ENCODE data around the gene HBG2. TPM values are rescaled to one million over a fixed set of nuclear protein-coding genes. Genes with fewer than 3 reads are reported as not detected.

Gene HBG2
- total and polyA plus RNA-seq, 2 of the 8 experiments (the other 6 are each of a cell fraction or from before 2014, with no cell fraction given): 0.23 TPM; not detected in 1

DNA sequence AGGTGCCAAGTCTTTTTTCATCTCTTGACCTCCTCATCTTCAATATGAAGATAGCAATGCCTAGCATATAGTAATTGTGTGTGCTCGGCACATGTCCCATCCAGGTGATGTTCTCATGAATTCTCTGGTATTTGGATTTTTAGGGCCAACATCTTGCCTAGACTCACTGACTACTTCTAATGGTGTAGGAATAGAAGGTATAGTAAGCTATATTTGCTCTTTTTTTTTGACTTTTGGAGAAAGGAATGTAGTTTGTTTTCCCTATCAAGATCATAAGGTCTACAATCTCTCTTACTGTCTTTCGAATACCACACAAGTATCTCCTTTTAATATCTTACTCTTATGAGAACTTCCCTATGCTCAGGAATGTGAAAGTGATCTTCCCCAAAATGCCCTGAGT is 23.5 kb downstream of the HBG2 start:
- Histone ChIP-seq H3K79me2 (ENCODE audit: control insufficient read depth in 1 of 2, insufficient read depth in 2 of 2, low read length in 2 of 2) (no peaks in the 10 kb centered on the region), H3K23ac (ENCODE audit: insufficient read length) (no peak overlapping the region)
- no peak for FAIRE-seq

More for the DNA sequence above, 23.5 kb downstream of the HBG2 start:
- Histone ChIP-seq H4K8ac (ENCODE audit: extremely low read depth, insufficient read depth, low read length) (no peak overlapping the region), H2AFZ (ENCODE audit: low read length) (no peak overlapping the region), H3K9ac (replicated peaks in 1 of 4; ENCODE audit: extremely low read depth in 1 of 4, low read depth in 3 of 4, low read length in 3 of 4) (no peak overlapping the region), H2AK5ac (ENCODE audit: low read depth, low read length) (no peak overlapping the region), H2BK12ac (ENCODE audit: low read depth, low read length) (no peak overlapping the region), H4K20me1 (replicated peaks in 1 of 2; ENCODE audit: control insufficient read depth in 1 of 2, insufficient read depth in 2 of 2, low read length in 2 of 2) (no peaks in the 10 kb centered on the region), H3K4me1 (replicated peaks in 1 of 4; ENCODE audit: control insufficient read depth in 3 of 4, insufficient read depth in 4 of 4, low read length in 3 of 4) (no peaks in the 10 kb centered on the region), H2BK20ac (ENCODE audit: low read length) (no peak overlapping the region), H4K91ac (replicated peaks; ENCODE audit: insufficient read length, low read length) (no peak overlapping the region), H3K36me3 (ENCODE audit: control insufficient read depth in 2 of 4, insufficient read depth in 4 of 4, low read length in 3 of 4) (no peaks in the 10 kb centered on the region), H3K4me2 (ENCODE audit: insufficient read depth in 1 of 2, low read depth in 2 of 2, low read length in 2 of 2) (no peak overlapping the region), H3K9me3 (ENCODE audit: insufficient read depth in 2 of 2, low read depth in 1 of 2, low read length in 1 of 2) (no peaks in the 10 kb centered on the region), H3K56ac (replicated peaks; ENCODE audit: insufficient read length, low read depth, low read length) (no peak overlapping the region), H3K27me3 (replicated peaks in 1 of 4; ENCODE audit: control insufficient read depth in 3 of 4, extremely low read depth in 1 of 4, insufficient read depth in 3 of 4, low read length in 3 of 4) (no peaks in the 10 kb centered on the region), H2BK120ac (replicated peaks; ENCODE audit: low read depth, low read length) (no peak overlapping the region), H3K4ac (replicated peaks; ENCODE audit: insufficient read length, low read depth, low read length) (no peak overlapping the region), H3K79me1 (ENCODE audit: low read depth, low read length) (no peaks in the 10 kb centered on the region), H3K14ac (ENCODE audit: insufficient read length) (no peak overlapping the region), H3K23me2 (ENCODE audit: low read depth, low read length) (no peaks in the 10 kb centered on the region; the same call in 1 of the 2 replicates), H3K27ac (ENCODE audit: low read depth, low read length) (no peak overlapping the region), H3K4me3 (ENCODE audit: extremely low read depth in 1 of 4, insufficient read depth in 2 of 4, low read depth in 3 of 4, low read length in 4 of 4) (no peak overlapping the region), H3K18ac (ENCODE audit: extremely low read depth, low read length) (no peak overlapping the region), H2BK15ac (ENCODE audit: low read length) (no peak overlapping the region), H4K5ac (ENCODE audit: insufficient read length, low read depth, low read length) (no peak overlapping the region), H2BK5ac (ENCODE audit: low read depth, low read length) (no peak overlapping the region)
- DNase-seq (ENCODE audit: low read depth in 1 of 2, low spot score in 2 of 2): no peak
- WGBS, 2 experiments (ENCODE audit: extremely low coverage in 1 of 2, insufficient coverage in 1 of 2, insufficient read length in 1 of 2, insufficient replicate concordance in 2 of 2, low coverage in 1 of 2, low lambda C conversion rate in 2 of 2, missing lambda C conversion rate in 1 of 2): 86% methylated on average over 2 of the region's 2 CpGs; no CpG with 5 or more reads in 1 of the 2 experiments
- POLR2A ChIA-PET (ENCODE audit: partially characterized antibody): no interaction called here
- no peak for TF ChIP-seq RFX5 (IDR thresholded peaks at IDR 0.05; ENCODE audit: borderline replicate concordance, low read depth, low read length)
- no peak for TF ChIP-seq POLR2AphosphoS5 (IDR thresholded peaks at IDR 0.05; ENCODE audit: low read depth, low read length)
- no peak for TF ChIP-seq CBX8 (IDR thresholded peaks at IDR 0.05; ENCODE audit: borderline replicate concordance, low read depth, low read length)
- TF ChIP-seq HDAC6 (IDR thresholded peaks at IDR 0.05; ENCODE audit: low read depth, low read length): no peak
- TF ChIP-seq EP300 (IDR thresholded peaks at IDR 0.05; ENCODE audit: borderline replicate concordance in 1 of 2, low read depth in 2 of 2, low read length in 2 of 2): no peak
- no peak for TF ChIP-seq RXRA (IDR thresholded peaks at IDR 0.05; ENCODE audit: insufficient read depth, low read depth, low read length)
- no peak for TF ChIP-seq GABPA (IDR thresholded peaks at IDR 0.05; ENCODE audit: borderline replicate concordance, insufficient read depth, low read length)
- TF ChIP-seq CHD1 (IDR thresholded peaks at IDR 0.05; ENCODE audit: low read depth, low read length): no peak
- CTCF ChIA-PET (ENCODE audit: partially characterized antibody): interaction anchor here (1.7 kb wide), 1 partner anchor 9 kb away, joined by 4 read pairs; no protein-coding TSS in a partner anchor
